ENCODE measurements around the gene CNN1.
"Not testable (repeated sequence)": the region's sequence is repeated elsewhere in the genome, so short reads cannot be mapped to it uniquely, and the experiment has no call there.

CNN1 gene

GRCh38 chr19:11534948-11535347 is 3.7 kb upstream of the CNN1 start:
- DNase-seq: no peak

GRCh38 chr19:11535792-11536595 is 2.7 kb upstream of the CNN1 start:
- DNase-seq: peak; percentile 3

GRCh38 chr19:11539495-11540365 is 1.1 kb downstream of the CNN1 start:
- DNase-seq: no peak

GRCh38 chr19:11540645-11541044 is 2.0 kb downstream of the CNN1 start:
- DNase-seq: no peak

DNA sequence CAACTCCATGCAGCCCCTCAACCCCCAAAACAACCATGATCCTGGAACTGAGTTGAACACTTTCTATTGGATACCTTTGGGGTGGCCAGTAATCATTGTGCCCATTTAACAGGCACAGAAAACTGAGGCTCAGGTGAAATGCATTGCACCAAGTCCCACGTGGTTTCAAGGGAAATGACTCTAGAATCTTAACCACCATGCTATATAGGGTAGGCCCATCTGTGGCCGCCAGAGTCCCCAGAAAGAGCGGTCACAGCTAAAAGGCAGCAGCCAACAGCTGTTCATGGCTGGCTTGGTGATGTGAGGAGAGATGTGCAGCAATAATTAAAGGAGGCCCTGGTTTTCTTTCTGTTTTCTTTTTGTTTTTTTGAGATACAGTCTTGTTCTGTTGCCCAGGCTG is 2.6 kb downstream of the CNN1 start:
- DNase-seq: no peak

DNA sequence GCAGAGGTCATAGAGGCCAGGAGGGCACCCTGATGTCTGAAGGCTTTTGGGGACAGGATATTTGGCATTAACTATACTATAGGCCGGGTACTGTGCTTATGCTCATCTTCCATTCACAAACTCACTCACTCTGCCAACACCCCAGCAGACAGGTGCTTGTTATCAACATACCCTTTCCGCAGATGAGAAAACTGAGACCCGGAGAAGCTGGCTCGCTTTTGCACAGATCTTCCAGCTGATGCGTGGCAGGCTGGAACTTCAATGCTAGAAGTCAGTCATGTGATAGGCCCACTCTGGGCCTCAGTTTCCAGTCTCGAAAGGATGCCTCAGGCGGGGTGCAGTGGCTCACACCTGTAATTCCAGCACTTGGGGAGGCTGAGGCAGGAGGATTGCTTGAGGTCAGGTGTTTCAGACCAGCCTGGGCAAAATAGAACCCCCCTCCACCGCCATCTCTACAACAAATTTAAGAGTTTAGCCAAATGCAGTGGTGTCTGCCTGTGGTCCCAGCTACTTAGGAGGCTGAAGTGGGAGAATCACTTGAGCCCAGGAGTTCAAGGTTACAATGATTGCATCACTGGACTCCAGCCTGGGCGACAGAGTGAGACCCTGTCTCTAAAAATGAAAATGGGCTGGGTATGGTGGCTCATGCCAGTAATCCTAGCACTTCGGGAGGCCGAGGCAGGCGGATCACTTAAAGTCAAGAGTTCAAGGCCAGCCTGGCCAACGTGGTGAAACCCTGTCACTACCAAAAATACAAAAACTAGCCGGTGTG is 9.5 kb downstream of the CNN1 start:
- no peak for DNase-seq

GRCh38 chr19:11549386-11549953 is 10.8 kb downstream of the CNN1 start:
- no peak for DNase-seq

DNA sequence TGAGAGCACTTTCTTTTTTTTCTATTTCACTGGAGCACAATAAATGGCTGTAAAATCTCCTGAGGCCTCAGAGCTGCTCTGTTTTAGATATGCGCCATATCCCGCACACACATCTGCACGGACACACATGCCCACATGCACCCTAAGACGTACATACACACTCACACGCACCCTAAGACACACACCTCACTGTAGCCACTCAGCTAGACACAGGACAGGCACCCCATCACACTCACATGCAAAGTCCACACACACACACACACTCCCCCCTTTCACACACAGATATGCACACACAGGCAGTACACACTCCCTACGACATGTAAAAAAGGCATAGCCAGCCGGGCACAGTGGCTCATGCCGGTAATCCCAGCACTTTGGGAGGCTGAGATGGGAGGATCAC is 11.6 kb downstream of the CNN1 start:
- DNase-seq: no peak

- no peak for DNase-seq
Measured at GRCh38 chr19:11551603-11552235, 13.1 kb downstream of the CNN1 start.

- no peak for DNase-seq
Measured at GRCh38 chr19:11552666-11553372, 14.2 kb downstream of the CNN1 start.

DNA sequence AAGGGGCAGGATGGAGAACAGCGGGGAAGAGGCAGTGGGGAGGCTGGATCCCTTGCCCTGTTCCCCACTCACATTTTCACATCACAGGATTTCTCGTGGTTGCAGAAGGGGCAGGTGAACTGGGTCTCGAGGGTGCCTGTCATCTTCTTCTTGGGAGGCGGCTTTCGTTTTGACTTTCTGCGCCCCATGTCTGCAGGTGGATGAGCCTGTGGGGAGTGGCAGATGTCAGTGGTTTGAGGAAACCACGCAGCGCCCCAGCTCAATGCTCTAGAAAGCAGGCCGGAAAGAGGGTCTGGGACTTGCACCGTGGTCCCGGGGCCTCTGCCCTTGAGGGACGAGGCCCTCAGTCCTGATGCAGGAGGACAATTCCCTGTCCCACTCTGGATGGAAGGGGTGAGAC is 15.5 kb downstream of the CNN1 start:
- no peak for DNase-seq

GRCh38 chr19:11555246-11555645 is 16.6 kb downstream of the CNN1 start:
- no peak for DNase-seq

GRCh38 chr19:11556634-11557420 is 18.2 kb downstream of the CNN1 start:
- no peak for DNase-seq

- peak; percentile 86 for DNase-seq
Measured at GRCh38 chr19:11558881-11559828, 20.5 kb downstream of the CNN1 start, which contains the start of gene ELOF1. TSS of gene ELOF1 (minus strand) at chr19:11559230. CDS start at chr19:11554347, 4,883 bp downstream.

DNA sequence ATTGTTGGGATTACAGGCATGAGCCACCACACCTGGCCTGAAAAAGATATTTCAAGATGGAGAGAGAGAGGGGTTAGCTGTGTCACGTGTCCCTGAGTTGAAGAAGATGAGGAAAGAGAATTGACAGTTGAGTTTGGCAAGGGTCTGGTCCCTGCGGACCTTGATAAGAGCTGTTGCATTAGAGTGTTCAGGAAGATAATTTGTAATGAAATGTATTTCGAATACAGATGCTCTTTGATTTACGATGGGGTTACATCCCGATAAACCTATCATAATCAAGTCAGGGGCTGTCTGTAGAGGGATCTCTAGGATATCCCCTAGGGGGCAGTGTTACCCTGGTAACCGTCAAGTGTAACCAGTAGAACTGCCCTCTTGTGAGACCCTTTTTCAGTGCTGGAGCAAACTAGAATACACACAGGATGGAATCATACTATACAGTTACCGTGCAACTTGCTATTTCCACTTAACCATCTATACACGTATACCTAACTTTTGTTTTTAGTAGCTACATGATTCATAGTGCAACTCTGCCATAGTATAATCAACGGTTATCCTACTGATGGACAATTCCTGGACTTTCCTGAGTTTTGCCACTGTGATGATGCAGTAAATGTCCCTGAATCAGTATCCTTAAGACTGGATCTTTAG is 21.9 kb downstream of the CNN1 start:
- peak; percentile 15 for DNase-seq

DNA sequence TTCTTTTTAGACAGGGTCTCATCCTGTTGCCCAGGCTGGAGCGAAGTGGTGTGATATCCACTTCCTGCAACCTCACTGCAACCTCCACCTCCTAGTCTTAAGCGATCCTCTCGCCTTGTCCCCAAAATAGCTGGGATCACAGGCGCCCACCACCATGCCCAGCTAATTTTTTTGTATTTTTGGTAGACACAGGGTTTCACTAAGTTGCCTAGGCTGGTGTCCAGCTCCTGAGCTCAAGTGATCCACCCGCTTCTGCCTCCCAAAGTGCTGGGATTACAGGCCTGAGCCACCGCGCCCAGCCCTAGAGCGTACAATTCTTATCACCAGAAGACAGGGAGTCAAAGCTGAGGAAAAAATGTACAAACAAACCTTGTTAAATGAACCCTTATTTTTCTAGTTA is 24.9 kb downstream of the CNN1 start:
- no peak for DNase-seq

DNA sequence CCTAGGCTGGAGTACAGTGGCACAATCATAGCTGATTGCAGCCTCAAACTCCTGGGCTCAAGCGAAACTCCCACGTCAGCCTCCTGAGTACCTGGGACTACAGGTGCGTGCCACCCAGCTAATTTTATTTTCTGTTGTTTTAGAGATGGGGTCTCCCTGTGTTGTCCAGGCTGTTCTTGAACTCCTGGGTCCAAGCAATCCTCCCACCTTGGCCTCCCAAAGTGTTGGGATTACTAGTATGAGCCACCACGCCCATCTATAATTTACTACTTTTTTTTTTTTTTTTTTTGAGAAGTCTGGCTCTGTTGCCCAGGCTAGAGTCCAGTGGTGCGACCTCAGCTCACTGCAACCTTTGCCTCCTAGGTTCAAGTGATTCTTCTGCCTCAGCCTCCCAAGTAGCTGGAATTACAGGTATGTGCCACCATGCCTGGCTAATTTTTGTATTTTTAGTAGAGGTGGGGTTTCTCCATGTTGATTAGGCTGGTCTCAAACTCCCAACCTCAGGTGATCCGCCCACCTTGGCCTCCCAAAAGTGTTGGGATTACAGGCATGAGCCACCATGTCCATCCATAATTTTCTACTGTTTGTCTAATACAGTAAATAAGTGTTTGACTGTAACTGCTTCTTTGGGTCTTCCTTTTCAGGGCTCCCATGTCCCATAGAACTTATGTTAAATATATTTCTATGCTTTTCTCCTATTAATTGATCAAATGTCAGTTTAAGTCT is 25.6 kb downstream of the CNN1 start:
- not testable (repeated sequence) for DNase-seq

GRCh38 chr19:11565649-11565980 is 27.0 kb downstream of the CNN1 start:
- not testable (repeated sequence) for DNase-seq
